NOMO-1 (cell line): ENCODE results near the gene SERPINA5.

Experiments
- DNase-seq, 2 experiments: peaks; one replicate each; lab custom pipeline; 2025; ENCODE audit not compliant: unreplicated experiment in 2 of 2; lab: John Stamatoyannopoulos, UW

The SERPINA5 gene

GRCh38 chr14:94581127-94581999 lies at the start of gene SERPINA5:
TSS of gene SERPINA5 (plus strand) at chr14:94581426. CDS start at chr14:94587363, 5,937 bp downstream.
- no peak for DNase-seq

GRCh38 chr14:94532447-94532846 lies 48.8 kb upstream of the SERPINA5 start:
- DNase-seq = no peak

- DNase-seq = no peak
These were observed 45.7 kb upstream of the SERPINA5 start for GRCh38 chr14:94535506-94535905.

- DNase-seq = no peak
These were observed 44.4 kb upstream of the SERPINA5 start for GRCh38 chr14:94536836-94537235.

- no peak for DNase-seq
These were observed 43.0 kb upstream of the SERPINA5 start for GRCh38 chr14:94538070-94538740.

GRCh38 chr14:94539181-94539580 lies 42.0 kb upstream of the SERPINA5 start:
- no peak for DNase-seq

- no peak for DNase-seq
These were observed 41.0 kb upstream of the SERPINA5 start for GRCh38 chr14:94540031-94540794.

- DNase-seq = no peak
These were observed 39.8 kb upstream of the SERPINA5 start for GRCh38 chr14:94541234-94541975.

GRCh38 chr14:94542111-94542810 lies 39.0 kb upstream of the SERPINA5 start:
- DNase-seq = no peak

- DNase-seq = no peak
These were observed 38.3 kb upstream of the SERPINA5 start for GRCh38 chr14:94542811-94543440.

- DNase-seq = no peak
These were observed 37.6 kb upstream of the SERPINA5 start for GRCh38 chr14:94543449-94544124.

GRCh38 chr14:94544726-94545125 lies 36.5 kb upstream of the SERPINA5 start:
- no peak for DNase-seq

- no peak for DNase-seq
These were observed 35.9 kb upstream of the SERPINA5 start for GRCh38 chr14:94545131-94545841.

- no peak for DNase-seq
These were observed 34.0 kb upstream of the SERPINA5 start for GRCh38 chr14:94547151-94547680.

- no peak for DNase-seq
These were observed 33.5 kb upstream of the SERPINA5 start for GRCh38 chr14:94547726-94548125.

GRCh38 chr14:94548131-94548998 lies 32.9 kb upstream of the SERPINA5 start:
- DNase-seq = no peak
